HG03139 (cell line): ENCODE results near the gene TSPAN32.

ENCODE experiments used
- ATAC-seq: cut with Tn5 transposase; IDR thresholded peaks from one replicate; pipeline ENCODE4 v1.9.1; 2021; ENCODE audit not compliant: unreplicated experiment

The TSPAN32 gene

GRCh38 chr11:2314136-2314524, 12.3 kb downstream of the TSPAN32 start:
- no peak for ATAC-seq

- ATAC-seq, result no peak
Measured at GRCh38 chr11:2314525-2315394, 12.9 kb downstream of the TSPAN32 start.

- no peak for ATAC-seq
Measured at GRCh38 chr11:2315395-2316168, 13.8 kb downstream of the TSPAN32 start.

GRCh38 chr11:2316169-2316962, 14.6 kb downstream of the TSPAN32 start:
- no peak for ATAC-seq

- ATAC-seq, result no peak
Measured at GRCh38 chr11:2316963-2317244, 15.1 kb downstream of the TSPAN32 start.

- no peak for ATAC-seq
Measured at GRCh38 chr11:2317354-2318050, 15.7 kb downstream of the TSPAN32 start.

- no peak for ATAC-seq
Measured at GRCh38 chr11:2318123-2318522, 16.3 kb downstream of the TSPAN32 start.

- no peak for ATAC-seq
Measured at GRCh38 chr11:2318707-2319106, 16.9 kb downstream of the TSPAN32 start.

GRCh38 chr11:2319791-2320472, 18.1 kb downstream of the TSPAN32 start:
- no peak for ATAC-seq

- ATAC-seq, result no peak
Measured at GRCh38 chr11:2320568-2321310, 18.9 kb downstream of the TSPAN32 start.

- ATAC-seq, result no peak
Measured at GRCh38 chr11:2321311-2321683, 19.5 kb downstream of the TSPAN32 start.

GRCh38 chr11:2325123-2325522, 23.3 kb downstream of the TSPAN32 start:
- no peak for ATAC-seq

- ATAC-seq, result no peak
Measured at GRCh38 chr11:2325719-2326118, 23.9 kb downstream of the TSPAN32 start.

GRCh38 chr11:2327032-2327431, 25.2 kb downstream of the TSPAN32 start:
- no peak for ATAC-seq

- no peak for ATAC-seq
Measured at GRCh38 chr11:2328021-2328420, 26.2 kb downstream of the TSPAN32 start.

GRCh38 chr11:2328656-2329354, 27.0 kb downstream of the TSPAN32 start:
- no peak for ATAC-seq

- ATAC-seq, result no peak
Measured at GRCh38 chr11:2329551-2329950, 27.7 kb downstream of the TSPAN32 start.

GRCh38 chr11:2330696-2331095, 28.9 kb downstream of the TSPAN32 start:
- no peak for ATAC-seq

GRCh38 chr11:2331404-2331803, 29.6 kb downstream of the TSPAN32 start:
- no peak for ATAC-seq
